ENCODE results near the gene MZF1. TPM values are rescaled to one million over a fixed set of nuclear protein-coding genes. Genes with fewer than 3 reads are reported as not detected.

The MZF1 gene
- 5.8 and 11.1 TPM in 2 replicates for total RNA-seq

DNA sequence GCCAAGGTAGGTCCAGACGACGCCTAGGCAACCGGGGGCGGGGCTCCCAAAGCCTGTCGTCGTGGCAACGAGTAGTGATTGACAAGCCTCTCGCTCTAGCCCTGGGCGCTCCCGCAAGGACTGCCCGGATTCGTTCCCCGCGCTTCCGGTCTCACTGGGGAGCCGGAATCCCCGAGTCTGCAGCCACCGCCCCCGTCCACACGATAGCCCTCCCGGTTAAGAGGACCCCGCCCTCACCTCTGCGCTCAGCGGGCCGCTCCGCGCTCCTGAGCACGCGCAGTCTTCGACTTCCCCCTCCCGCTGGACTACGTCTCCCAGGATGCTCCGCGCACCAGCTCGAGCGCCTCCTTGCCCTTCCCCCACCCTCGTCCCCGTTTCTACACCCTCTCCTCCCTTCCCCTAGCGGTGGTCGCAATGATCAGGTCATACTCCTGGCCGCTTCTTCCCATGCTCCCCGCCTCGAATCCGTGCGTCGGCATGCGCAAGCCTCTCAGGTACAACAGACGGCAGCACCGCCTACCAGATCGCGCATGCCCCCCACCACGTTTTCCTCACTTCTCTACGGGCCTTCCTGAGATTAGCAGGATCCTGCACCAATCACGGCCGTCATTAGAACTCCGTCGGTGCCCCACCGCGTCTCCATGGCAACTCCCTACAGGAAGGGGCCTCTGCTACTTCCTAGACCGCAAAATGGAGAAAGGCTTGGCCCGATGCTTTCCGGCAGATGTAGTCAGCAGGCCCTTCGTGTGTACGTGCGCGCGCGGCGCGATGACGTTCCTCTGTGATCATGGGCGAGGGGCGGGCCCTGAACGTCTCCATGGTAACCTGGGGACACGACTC is at the start of gene MZF1:
Gene MZF1, minus strand, starts transcription at position 518 of the 840 bp plus-strand sequence. CDS start 1,946 bp downstream, outside the sequence.

DNA sequence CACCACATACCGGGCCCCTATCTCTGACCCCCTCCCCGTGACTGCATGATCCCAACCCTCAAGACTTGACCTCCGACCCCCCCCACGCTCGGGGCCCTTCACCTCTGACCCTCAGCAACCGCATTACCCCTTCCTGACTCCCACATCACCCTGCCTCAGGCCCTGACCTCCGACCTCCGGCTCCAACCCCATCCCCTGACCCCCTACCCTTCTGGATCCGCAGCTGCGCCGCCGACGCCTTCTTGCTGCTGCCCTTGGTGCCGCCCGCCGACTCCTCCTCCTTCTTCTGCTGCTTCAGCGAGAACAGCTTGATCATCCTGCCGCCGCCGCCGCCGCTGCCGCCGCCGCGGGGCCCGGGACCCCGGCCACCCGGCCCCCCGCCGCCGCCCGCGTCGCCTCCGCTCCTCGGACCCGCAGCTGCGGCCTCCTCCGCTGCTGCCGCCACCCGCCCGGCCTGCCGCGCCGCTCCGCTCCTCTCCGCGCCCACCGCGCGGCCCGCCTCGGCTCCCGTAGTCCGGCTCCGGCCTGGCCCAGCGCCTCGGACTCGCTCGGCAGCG is 15.0 kb downstream of the MZF1 start, which contains the start of gene UBE2M:
Gene UBE2M, minus strand, starts transcription at position 546 of the 557 bp plus-strand sequence. Its CDS starts 230 bp downstream, at position 316.

DNA sequence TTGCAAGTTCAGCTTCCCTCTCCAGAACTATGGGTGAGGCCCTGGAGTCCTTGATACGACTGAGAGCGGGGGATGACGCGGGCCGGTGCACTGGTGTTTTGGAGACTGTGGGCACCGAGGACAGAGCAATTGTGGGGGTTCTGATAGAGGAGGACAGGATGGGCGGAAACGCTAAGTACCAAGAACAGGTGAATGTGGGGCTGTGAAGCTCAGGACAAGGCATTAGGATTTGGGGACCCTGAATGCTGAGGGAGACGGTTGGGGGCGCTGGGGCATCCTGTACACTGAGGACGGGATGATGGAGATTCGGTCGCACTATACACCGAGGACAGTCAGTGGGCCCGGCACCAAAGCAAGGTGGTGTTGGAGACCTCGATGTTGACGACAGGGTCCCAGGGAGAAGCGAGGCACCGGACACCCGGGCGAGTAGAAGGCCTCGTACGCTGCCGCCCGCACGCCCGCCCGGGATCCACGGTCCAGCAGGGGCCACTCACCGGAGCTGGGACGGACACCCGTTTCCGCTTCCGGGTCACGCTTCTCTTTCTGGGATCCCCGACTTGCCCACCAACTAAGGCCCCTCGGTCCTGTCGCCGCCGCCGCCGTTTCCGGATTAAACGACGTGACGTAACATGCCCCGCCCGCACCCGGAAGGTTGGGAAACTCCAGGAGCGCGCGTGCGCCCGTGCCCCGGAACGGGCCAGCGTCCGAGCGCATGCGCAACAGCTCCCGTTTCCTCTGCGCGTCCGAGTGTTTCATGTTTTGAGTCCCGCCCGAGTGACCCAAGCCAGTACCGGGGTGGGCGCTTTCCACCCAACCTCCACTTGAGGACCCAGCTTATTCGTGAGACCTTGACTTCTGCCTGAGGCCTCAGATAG is 18.4 kb downstream of the MZF1 start, which contains the start of gene CHMP2A:
Gene CHMP2A, minus strand, starts transcription at position 612 of the 875 bp plus-strand sequence. CDS start 893 bp downstream, outside the sequence.

DNA sequence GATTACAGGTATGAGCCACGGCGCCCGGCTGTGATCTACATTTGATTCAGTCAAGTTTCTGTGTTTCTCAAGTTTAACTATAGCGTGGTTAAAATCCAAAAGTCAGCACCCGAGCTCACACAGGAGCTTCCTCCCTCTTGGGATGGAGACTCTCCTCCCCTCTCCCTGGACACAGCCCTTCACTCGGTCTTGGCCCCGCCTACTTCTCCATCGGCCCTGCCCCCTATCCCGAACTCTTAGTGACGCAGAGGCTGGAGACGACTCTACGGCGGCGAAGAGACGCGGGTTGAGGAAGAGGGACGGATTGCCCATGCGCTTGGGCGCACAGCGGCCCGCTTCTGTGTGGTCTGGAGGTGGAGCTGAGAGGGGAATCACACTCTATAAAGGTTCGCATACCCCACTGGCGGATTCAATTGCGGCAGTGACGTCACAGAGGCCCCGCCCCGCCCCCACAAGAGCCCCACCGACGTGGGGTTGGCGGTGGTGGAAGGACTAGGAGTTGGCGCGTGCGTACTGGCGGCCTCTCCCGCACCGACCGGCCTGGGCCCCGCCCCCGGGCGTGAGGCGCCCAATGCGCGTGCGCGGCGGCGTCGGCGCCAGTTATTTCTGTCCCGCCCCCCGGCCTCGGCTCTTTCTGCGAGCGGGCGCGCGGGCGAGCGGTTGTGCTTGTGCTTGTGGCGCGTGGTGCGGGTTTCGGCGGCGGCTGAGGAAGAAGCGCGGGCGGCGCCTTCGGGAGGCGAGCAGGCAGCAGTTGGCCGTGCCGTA is 29.1 kb downstream of the MZF1 start, which contains the start of gene TRIM28:
Gene TRIM28, plus strand, starts transcription at position 239 of the 765 bp plus-strand sequence. CDS start 694 bp downstream, outside the sequence.

DNA sequence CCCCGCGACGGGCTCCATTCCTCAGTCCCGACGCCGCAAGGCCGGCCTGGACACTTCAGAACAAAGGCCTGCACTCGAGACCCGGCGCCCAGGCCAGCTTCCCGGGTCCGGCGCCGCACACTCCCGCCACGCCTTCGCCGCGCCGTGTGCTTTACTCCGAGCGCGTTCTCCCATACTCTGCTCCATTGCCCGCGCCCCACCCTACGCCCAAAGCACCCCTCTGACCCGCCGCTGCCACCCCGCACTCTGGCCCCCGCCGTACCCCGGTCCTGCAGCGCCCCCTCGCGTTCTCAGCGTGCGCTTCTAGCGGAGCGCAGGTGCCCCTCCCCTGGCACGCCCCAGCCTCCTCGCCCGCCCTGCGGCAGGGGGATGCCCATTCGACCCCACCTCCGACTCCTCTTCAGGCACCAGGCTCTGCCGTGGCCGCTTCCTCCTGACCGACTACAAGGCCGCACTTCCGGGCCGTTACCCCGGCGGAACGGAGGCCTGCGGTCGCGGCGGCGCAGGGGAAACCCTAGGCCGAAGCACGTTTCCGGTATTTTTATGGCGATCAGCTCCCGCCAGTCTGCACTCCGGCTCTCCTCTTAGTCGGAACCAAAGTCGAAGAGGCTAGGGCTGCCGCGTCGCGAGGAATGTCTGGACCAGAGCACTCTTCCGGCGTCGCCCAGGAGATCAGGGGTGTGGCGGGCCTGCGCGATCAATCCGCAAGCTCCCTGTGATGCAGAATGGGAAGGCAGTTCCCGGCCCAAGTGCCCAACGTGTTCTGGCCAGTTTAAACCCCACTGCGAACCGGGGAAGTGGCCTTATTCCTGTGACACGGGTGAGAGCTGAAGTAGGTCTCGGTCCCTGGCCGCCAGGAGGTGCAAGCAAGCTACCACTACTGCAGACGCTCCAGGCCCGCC is 53.5 kb downstream of the MZF1 start, which contains the start of gene ZBTB45:
Gene ZBTB45, minus strand, starts transcription at position 456 of the 902 bp plus-strand sequence. CDS start 2,137 bp downstream, outside the sequence.

Other genes with a start within 250 kb of the MZF1 start
- gene ZSCAN22, start 246.3 kb downstream of the MZF1 start, total RNA-seq = 1.3 and 3.3 TPM in 2 replicates
- gene A1BG, start 219.8 kb downstream of the MZF1 start, total RNA-seq = 2.5 and 2.9 TPM in 2 replicates
- 0.81 and 1.6 TPM in 2 replicates for gene ZNF497, start 210.6 kb downstream of the MZF1 start, total RNA-seq
- gene ZNF837, start 192.3 kb downstream of the MZF1 start, total RNA-seq = 1.2 and 1.9 TPM in 2 replicates
- 1,823 and 2,576 TPM in 2 replicates for gene RPS5, start 186.1 kb downstream of the MZF1 start, total RNA-seq
- not detected in 2 replicates for gene RNF225, start 177.7 kb downstream of the MZF1 start, total RNA-seq
- 7.6 and 11.8 TPM in 2 replicates for gene ZNF584, start 164.7 kb downstream of the MZF1 start, total RNA-seq
- 3.7 and 6.3 TPM in 2 replicates for gene ZNF132, start 133.2 kb downstream of the MZF1 start, total RNA-seq
- gene ZNF324B, start 121.7 kb downstream of the MZF1 start, total RNA-seq = 5.2 and 10.5 TPM in 2 replicates
- gene ZNF324, start 106.3 kb downstream of the MZF1 start, total RNA-seq = 7.6 and 11.2 TPM in 2 replicates
- 3.5 and 3.9 TPM in 2 replicates for gene ZNF446, start 97.0 kb downstream of the MZF1 start, total RNA-seq
- gene SLC27A5, start 61.3 kb downstream of the MZF1 start, total RNA-seq = 5.9 and 11.2 TPM in 2 replicates
- 4.4 and 6.9 TPM in 2 replicates for gene ZBTB45, start 53.5 kb downstream of the MZF1 start, total RNA-seq
- 287 and 532 TPM in 2 replicates for gene TRIM28, start 29.3 kb downstream of the MZF1 start, total RNA-seq
- gene CHMP2A, start 18.2 kb downstream of the MZF1 start, total RNA-seq = 102 and 110 TPM in 2 replicates
- gene UBE2M, start 14.7 kb downstream of the MZF1 start, total RNA-seq = 61.0 and 79.7 TPM in 2 replicates

All from bladder microvascular endothelial cell (primary cell).